ENCODE measurements around the gene ANKK1.

The ANKK1 gene

GRCh38 chr11:113369411-113369810 is 18.2 kb upstream of the ANKK1 start:
- no peak for TF ChIP-seq TAF1 (IDR thresholded peaks at IDR 0.05; ENCODE audit: low read depth)
- TF ChIP-seq YY1 (IDR thresholded peaks at IDR 0.05; ENCODE audit: low read depth), result no peak
- no peak for TF ChIP-seq MAX (IDR thresholded peaks at IDR 0.05)
- TF ChIP-seq EGR1 (IDR thresholded peaks at IDR 0.05), result no peak
- TF ChIP-seq REST (IDR thresholded peaks at IDR 0.05; ENCODE audit: low read depth), result no peak
- no peak for TF ChIP-seq CREB1 (IDR thresholded peaks at IDR 0.05; ENCODE audit: low read depth)
- no peak for TF ChIP-seq NFIC (IDR thresholded peaks at IDR 0.05)
- TF ChIP-seq EP300 (IDR thresholded peaks at IDR 0.05; ENCODE audit: borderline replicate concordance), result no peak
- TF ChIP-seq CEBPB (IDR thresholded peaks at IDR 0.05), result no peak
- TF ChIP-seq FOXM1 (IDR thresholded peaks at IDR 0.05; ENCODE audit: borderline replicate concordance, low read depth), result no peak
- no peak for TF ChIP-seq TEAD4 (IDR thresholded peaks at IDR 0.05)
- TF ChIP-seq TCF12 (IDR thresholded peaks at IDR 0.05; ENCODE audit: low read depth), result no peak
- no peak for TF ChIP-seq RAD21 (IDR thresholded peaks at IDR 0.05; ENCODE audit: low read depth)

- TF ChIP-seq EGR1 (IDR thresholded peaks at IDR 0.05), result no peak
- no peak for TF ChIP-seq YY1 (IDR thresholded peaks at IDR 0.05; ENCODE audit: low read depth)
- TF ChIP-seq MAX (IDR thresholded peaks at IDR 0.05), result no peak
- no peak for TF ChIP-seq NFIC (IDR thresholded peaks at IDR 0.05)
- no peak for TF ChIP-seq ZBTB7A (IDR thresholded peaks at IDR 0.05; ENCODE audit: low read depth)
- no peak for TF ChIP-seq TCF12 (IDR thresholded peaks at IDR 0.05; ENCODE audit: low read depth)
- TF ChIP-seq TEAD4 (IDR thresholded peaks at IDR 0.05), result no peak
- no peak for TF ChIP-seq USF1 (IDR thresholded peaks at IDR 0.05)
- TF ChIP-seq CREB1 (IDR thresholded peaks at IDR 0.05; ENCODE audit: low read depth), result no peak
- no peak for TF ChIP-seq EP300 (IDR thresholded peaks at IDR 0.05; ENCODE audit: borderline replicate concordance)
- TF ChIP-seq REST (IDR thresholded peaks at IDR 0.05; ENCODE audit: low read depth), result no peak
- TF ChIP-seq RAD21 (IDR thresholded peaks at IDR 0.05; ENCODE audit: low read depth), result no peak
- TF ChIP-seq TAF1 (IDR thresholded peaks at IDR 0.05; ENCODE audit: low read depth), result no peak
- TF ChIP-seq FOXM1 (IDR thresholded peaks at IDR 0.05; ENCODE audit: borderline replicate concordance, low read depth), result no peak
- no peak for TF ChIP-seq CEBPB (IDR thresholded peaks at IDR 0.05)
These were observed 16.9 kb upstream of the ANKK1 start for GRCh38 chr11:113370634-113371033.

GRCh38 chr11:113372309-113372708 is 15.3 kb upstream of the ANKK1 start:
- no peak for TF ChIP-seq TCF12 (IDR thresholded peaks at IDR 0.05; ENCODE audit: low read depth)
- no peak for TF ChIP-seq EGR1 (IDR thresholded peaks at IDR 0.05)
- no peak for TF ChIP-seq TEAD4 (IDR thresholded peaks at IDR 0.05)
- TF ChIP-seq MAX (IDR thresholded peaks at IDR 0.05), result no peak
- TF ChIP-seq EP300 (IDR thresholded peaks at IDR 0.05; ENCODE audit: borderline replicate concordance), result no peak
- TF ChIP-seq YY1 (IDR thresholded peaks at IDR 0.05; ENCODE audit: low read depth), result no peak
- TF ChIP-seq CEBPB (IDR thresholded peaks at IDR 0.05), result no peak
- TF ChIP-seq NFIC (IDR thresholded peaks at IDR 0.05), result no peak
- TF ChIP-seq FOXM1 (IDR thresholded peaks at IDR 0.05; ENCODE audit: borderline replicate concordance, low read depth), result no peak
- TF ChIP-seq TAF1 (IDR thresholded peaks at IDR 0.05; ENCODE audit: low read depth), result no peak
- TF ChIP-seq CREB1 (IDR thresholded peaks at IDR 0.05; ENCODE audit: low read depth), result no peak
- no peak for TF ChIP-seq REST (IDR thresholded peaks at IDR 0.05; ENCODE audit: low read depth)
- no peak for TF ChIP-seq ZBTB7A (IDR thresholded peaks at IDR 0.05; ENCODE audit: low read depth)
- TF ChIP-seq RAD21 (IDR thresholded peaks at IDR 0.05; ENCODE audit: low read depth), result no peak
- no peak for TF ChIP-seq USF1 (IDR thresholded peaks at IDR 0.05)

GRCh38 chr11:113373306-113373705 is 14.3 kb upstream of the ANKK1 start:
- TF ChIP-seq TAF1 (IDR thresholded peaks at IDR 0.05; ENCODE audit: low read depth), result no peak
- TF ChIP-seq NFIC (IDR thresholded peaks at IDR 0.05), result no peak
- TF ChIP-seq TEAD4 (IDR thresholded peaks at IDR 0.05), result no peak
- no peak for TF ChIP-seq MAX (IDR thresholded peaks at IDR 0.05)
- no peak for TF ChIP-seq EP300 (IDR thresholded peaks at IDR 0.05; ENCODE audit: borderline replicate concordance)
- TF ChIP-seq RAD21 (IDR thresholded peaks at IDR 0.05; ENCODE audit: low read depth), result no peak
- TF ChIP-seq ZBTB7A (IDR thresholded peaks at IDR 0.05; ENCODE audit: low read depth), result no peak
- TF ChIP-seq EGR1 (IDR thresholded peaks at IDR 0.05), result no peak
- TF ChIP-seq USF1 (IDR thresholded peaks at IDR 0.05), result no peak
- no peak for TF ChIP-seq TCF12 (IDR thresholded peaks at IDR 0.05; ENCODE audit: low read depth)
- TF ChIP-seq YY1 (IDR thresholded peaks at IDR 0.05; ENCODE audit: low read depth), result no peak
- TF ChIP-seq CREB1 (IDR thresholded peaks at IDR 0.05; ENCODE audit: low read depth), result no peak
- TF ChIP-seq CEBPB (IDR thresholded peaks at IDR 0.05), result no peak
- no peak for TF ChIP-seq REST (IDR thresholded peaks at IDR 0.05; ENCODE audit: low read depth)

All from Ishikawa (cell line).